Choroid plexus epithelial cell (primary cell): ENCODE results near the gene TCEANC.
"Not testable (repeated sequence)": the region's sequence is repeated elsewhere in the genome, so short reads cannot be mapped to it uniquely, and the experiment has no call there.

Source experiments
- DNase-seq: peaks from one replicate; pipeline ENCODE4 v3.0.0-alpha.2; 2010; ENCODE audit warnings: low read depth
- H3K4me3 ChIP-seq: 2 replicates; pipeline ENCODE4 v1.5.1; 2011; ENCODE audit warnings: low read depth, mild to moderate bottlenecking, control low read depth, low read length, moderate library complexity
- CTCF ChIP-seq: conservative IDR thresholded peaks from 2 replicates; pipeline ENCODE4 v1.5.1; 2011; ENCODE audit warnings: low read depth, mild to moderate bottlenecking, control low read depth, inconsistent platforms, low read length, moderate library complexity

TCEANC gene

DNA sequence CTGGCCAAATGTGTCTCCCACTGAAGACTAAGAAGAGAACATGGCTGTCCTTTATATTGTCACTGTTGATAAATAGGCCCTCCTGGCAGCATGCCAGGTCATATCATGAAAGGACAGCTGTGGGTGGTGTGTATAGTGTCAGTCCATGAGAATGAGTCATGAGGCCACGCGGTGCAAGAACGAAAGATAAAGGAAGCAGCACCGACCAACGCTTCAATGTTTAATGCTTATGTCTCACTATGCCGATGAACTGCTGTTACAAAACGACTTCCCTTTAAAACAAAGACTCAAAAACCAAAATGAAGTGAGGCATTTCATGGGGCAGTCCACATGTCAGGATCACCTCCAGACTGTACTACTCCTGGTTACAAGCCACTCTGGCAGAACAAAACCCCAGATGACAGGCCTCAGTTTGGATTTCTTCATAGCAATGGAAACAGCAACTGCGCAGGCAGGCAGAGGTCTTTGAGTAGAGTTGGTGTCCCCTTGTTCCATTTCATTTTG is 5.2 kb upstream of the TCEANC start:
- no peak overlapping the region for H3K4me3 ChIP-seq
- TF ChIP-seq CTCF: no peak
- DNase-seq: peak; percentile 77

GRCh38 chrX:13648336-13648735 is 4.6 kb upstream of the TCEANC start:
- not testable (repeated sequence) for DNase-seq, H3K4me3 ChIP-seq

DNA sequence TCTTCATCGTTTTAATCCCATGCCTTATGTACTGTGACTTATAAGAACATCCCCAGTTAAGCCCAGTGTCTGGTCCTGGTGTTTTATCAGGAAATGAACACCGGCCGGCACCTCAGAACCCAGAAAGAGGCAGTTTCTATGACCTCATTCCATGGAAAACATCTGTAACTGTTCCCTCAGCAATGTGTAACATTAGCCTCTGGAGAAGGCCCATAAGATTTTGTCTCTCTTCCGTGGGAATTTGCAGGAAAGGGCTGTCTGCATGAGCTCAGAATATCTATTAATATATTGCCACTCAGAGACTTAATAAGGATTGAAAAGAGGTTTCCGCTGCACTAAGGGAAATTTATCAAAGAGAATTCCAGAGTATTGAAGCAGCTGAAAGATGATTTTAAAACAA is 3.1 kb upstream of the TCEANC start:
- no peak for TF ChIP-seq CTCF
- no peak overlapping the region for H3K4me3 ChIP-seq
- peak; percentile 54 for DNase-seq

- H3K4me3 ChIP-seq: no peak overlapping the region
- TF ChIP-seq CTCF: no peak
- DNase-seq: no peak
Observed at GRCh38 chrX:13650318-13650717, 2.6 kb upstream of the TCEANC start.

DNA sequence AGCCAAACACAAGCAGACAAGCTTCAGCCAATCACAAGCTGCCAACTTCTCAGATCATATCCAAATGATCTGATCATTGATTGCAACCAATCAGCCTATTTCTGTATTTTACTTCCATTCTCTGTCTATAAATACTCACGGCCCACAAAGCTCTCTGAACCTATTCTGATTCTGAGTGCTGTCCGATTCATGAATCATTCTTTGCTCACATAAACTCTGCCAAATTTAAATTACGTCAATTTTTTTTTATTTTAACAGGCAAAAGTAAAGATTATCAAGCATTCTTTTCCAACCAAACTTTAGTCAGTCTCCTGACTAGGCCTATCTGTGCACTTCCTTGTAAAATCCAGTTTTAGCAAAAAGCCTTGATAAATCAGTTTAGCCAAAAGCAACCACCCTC is 1.8 kb upstream of the TCEANC start:
- TF ChIP-seq CTCF: no peak
- DNase-seq: no peak
- H3K4me3 ChIP-seq: no peak overlapping the region

DNA sequence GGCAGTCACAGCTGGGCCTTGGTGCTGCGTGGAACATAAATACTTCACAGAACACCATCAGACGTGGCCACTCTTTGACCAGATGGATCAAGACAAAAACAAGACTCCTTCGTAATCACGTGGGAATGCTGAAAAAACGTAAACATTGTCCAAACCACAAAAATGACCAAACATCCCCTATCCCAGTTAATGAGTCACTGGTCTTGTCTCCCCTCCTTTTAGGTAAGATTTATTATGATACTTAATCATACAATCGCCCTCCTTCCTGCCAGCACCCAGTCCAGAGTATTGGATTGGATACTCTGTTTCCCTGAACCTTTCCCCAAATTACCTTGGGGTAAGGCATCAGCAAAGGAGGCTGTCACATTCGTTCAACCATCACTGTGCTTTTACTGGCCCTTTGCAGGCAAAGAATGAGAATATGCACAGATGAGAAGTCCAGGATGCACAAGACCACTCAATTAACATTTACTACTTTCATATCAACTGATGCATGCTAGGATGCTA is 601 bp upstream of the TCEANC start:
- TF ChIP-seq CTCF: no peak
- H3K4me3 ChIP-seq: peak overlapping the region; percentile 54
- peak; percentile 95 for DNase-seq

GRCh38 chrX:13654116-13654515 is 1.2 kb downstream of the TCEANC start:
- TF ChIP-seq CTCF: no peak
- H3K4me3 ChIP-seq: no peak overlapping the region
- DNase-seq: no peak
